CD4-positive, alpha-beta T cell (primary cell): ENCODE measurements around the gene ANKRD63. TPM values are rescaled to one million over a fixed set of nuclear protein-coding genes. Genes with fewer than 3 reads are reported as not detected.

ENCODE experiments used
- ATAC-seq: fragments of 200-7000 bp; cut with Tn5 transposase; one replicate; pipeline ENCODE4 v1.10.0; 2022; ENCODE audit warnings: mild to moderate bottlenecking; ENCODE audit not compliant: poor library complexity
- CTCF ChIA-PET: fragments of 350-600 bp; sonication (Branson Sonifier 250); formaldehyde crosslinking; loops from one replicate; lab custom pipeline; 2021; ENCODE audit warnings: antibody characterized with exemption, inconsistent platforms; lab: Charles Lee
- POLR2A ChIA-PET: fragments of 350-600 bp; sonication (Branson Sonifier 250); formaldehyde crosslinking; loops from one replicate; lab custom pipeline; 2021; ENCODE audit warnings: antibody characterized with exemption, inconsistent platforms; lab: Charles Lee
- DNase-seq, 14 experiments: peaks; one replicate each; pipeline ENCODE4 v3.0.0-alpha.2; 2013 to 2020; ENCODE audit warnings: mixed read lengths in 2 of 14
- H3K27ac ChIP-seq, 2 donors: one replicate each; pipeline versions ENCODE4 v1.5.1 to v1.7.0; 2013; ENCODE audit warnings: low read length in 2 of 2, low read depth in 1 of 2, mild to moderate bottlenecking in 1 of 2
- H3K27me3 ChIP-seq, 2 experiments: 1 replicate in 1 of 2; 2 replicates in 1 of 2; pipeline versions ENCODE4 v1.6.1 to v1.7.0; 2013; ENCODE audit warnings: low read length in 2 of 2, control low read depth in 1 of 2, mild to moderate bottlenecking in 1 of 2, moderate library complexity in 1 of 2; ENCODE audit not compliant: insufficient read depth in 2 of 2, control insufficient read depth in 1 of 2
- H3K36me3 ChIP-seq: one replicate; pipeline ENCODE4 v1.6.1; 2013; ENCODE audit warnings: low read length, control low read depth; ENCODE audit not compliant: insufficient read depth
- H3K4me1 ChIP-seq: one replicate; pipeline ENCODE4 v1.6.1; 2013; ENCODE audit warnings: low read length, control low read depth; ENCODE audit not compliant: insufficient read depth
- H3K4me3 ChIP-seq: one replicate; pipeline ENCODE4 v1.5.1; 2013; ENCODE audit warnings: mild to moderate bottlenecking, low read length, moderate library complexity
- H3K9me3 ChIP-seq, 2 experiments: 1 replicate in 1 of 2; 2 replicates in 1 of 2; pipeline versions ENCODE4 v1.6.1 to v1.7.0; 2013; ENCODE audit warnings: low read length in 2 of 2, mild to moderate bottlenecking in 2 of 2, control low read depth in 1 of 2, moderate library complexity in 1 of 2; ENCODE audit not compliant: control insufficient read depth in 1 of 2, insufficient read depth in 1 of 2
- H3K27ac Mint-ChIP-seq: one replicate; pipeline ENCODE4 v1.8.0; 2020; ENCODE audit warnings: mixed read lengths
- H3K27me3 Mint-ChIP-seq: one replicate; pipeline ENCODE4 v1.8.0; 2021; ENCODE audit warnings: mixed read lengths
- H3K36me3 Mint-ChIP-seq: one replicate; pipeline ENCODE4 v1.8.0; 2021; ENCODE audit warnings: low read depth, mixed read lengths
- H3K4me1 Mint-ChIP-seq: one replicate; pipeline ENCODE4 v1.8.0; 2021; ENCODE audit warnings: low read depth, mixed read lengths
- H3K4me3 Mint-ChIP-seq: one replicate; pipeline ENCODE4 v1.8.0; 2020; ENCODE audit warnings: mild to moderate bottlenecking, mixed read lengths
- H3K9me3 Mint-ChIP-seq: one replicate; pipeline ENCODE4 v1.8.0; 2020; ENCODE audit warnings: mixed read lengths
- intact Hi-C, 2 experiments: fragments of 100-400 bp; cut with DNase I in 1 of 2; cut with micrococcal nuclease in 1 of 2; formaldehyde crosslinking; loops; one replicate each; pipeline versions ENCODE4 v1.15.1 to v1.9.0; 2023 to 2025; cut with DNase I, micrococcal nuclease
- total RNA-seq, 174 experiments: library from RNA in 2 of 174; stranded (reverse) in 2 of 174; gene quantifications; one replicate each; pipeline ENCODE4 v1.2.3 and lab custom pipeline; 2021 to 2026
- TF ChIP-seq, protein P1 (sequence below): fragments of 200-600 bp; IDR thresholded peaks from one replicate; pipeline ENCODE4 v1.8.0; 2022; ENCODE audit warnings: antibody characterized with exemption, mild to moderate bottlenecking

The ANKRD63 gene
- total RNA-seq, 2 experiments from 2014 or later, result not detected

DNA sequence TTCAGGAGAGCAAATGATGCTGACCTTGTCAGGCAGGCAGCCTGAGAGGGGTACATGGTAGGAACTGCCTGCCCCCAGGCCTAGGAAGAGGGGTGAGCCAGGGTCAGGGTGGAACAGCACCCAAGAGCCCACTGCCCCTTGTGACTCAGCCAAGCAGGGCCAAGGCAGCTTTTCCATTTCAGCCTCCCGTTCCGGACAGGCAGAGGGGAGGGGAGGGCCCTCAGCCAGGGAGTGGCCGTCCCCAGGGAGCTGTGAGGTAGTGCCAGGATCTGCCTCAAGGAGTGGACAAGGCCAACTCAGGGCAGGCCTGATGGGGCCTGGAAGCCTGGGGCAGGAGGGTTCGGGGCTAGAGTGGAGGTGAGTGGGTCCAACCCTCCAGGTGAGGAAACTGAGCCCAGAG lies 5.1 kb upstream of the ANKRD63 start:
- CTCF ChIA-PET, result interaction anchor here (2.1 kb wide), 1 partner anchor 9 kb away, joined by 7 read pairs; no protein-coding TSS in a partner anchor

DNA sequence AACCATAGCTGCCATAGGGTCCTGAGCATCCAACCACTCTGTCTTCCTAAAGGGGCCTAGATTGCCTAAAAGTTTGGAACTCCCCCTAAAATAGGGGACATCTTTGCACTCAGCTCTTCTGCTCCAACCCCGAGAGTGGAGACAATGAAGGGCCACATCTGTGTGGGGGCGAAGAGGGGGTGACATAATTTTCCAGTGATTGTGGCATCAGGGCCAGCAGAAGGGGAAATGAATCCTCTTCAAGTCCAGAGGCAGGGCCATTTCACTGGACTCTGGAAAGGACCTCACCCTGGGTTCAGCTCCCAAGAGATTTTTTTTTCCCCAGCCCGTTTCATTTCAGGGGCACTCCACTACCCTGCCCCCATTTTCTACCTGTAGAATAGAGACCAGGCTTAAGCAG lies 4.6 kb upstream of the ANKRD63 start:
- Histone ChIP-seq H3K27me3 (peaks cover 0 to 4% of the 10 kb centered on the region in 2 experiments), H3K27ac (no peak overlapping the region), H3K9me3 (no peaks in the 10 kb centered on the region), H3K36me3 (peaks cover 48% of the 10 kb centered on the region), H3K4me3 (no peak overlapping the region), H3K4me1 (peaks cover 12% of the 10 kb centered on the region)
- intact Hi-C loops, result no loop called here
- H3K4me3 Mint-ChIP-seq, result no peak overlapping the region
- peaks cover 30% of the 10 kb centered on the region for H3K36me3 Mint-ChIP-seq
- DNase-seq (no peak), ATAC-seq (no peak)
- ChIA-PET POLR2A (no interaction called here), CTCF (interaction anchor here (2.1 kb wide), 1 partner anchor 8 kb away, joined by 7 read pairs; no protein-coding TSS in a partner anchor)
- no peak overlapping the region for H3K27ac Mint-ChIP-seq
- H3K9me3 Mint-ChIP-seq, result no peaks in the 10 kb centered on the region
- H3K4me1 Mint-ChIP-seq, result no peaks in the 10 kb centered on the region
- no peaks in the 10 kb centered on the region for H3K27me3 Mint-ChIP-seq
- TF ChIP-seq, protein P1, sequence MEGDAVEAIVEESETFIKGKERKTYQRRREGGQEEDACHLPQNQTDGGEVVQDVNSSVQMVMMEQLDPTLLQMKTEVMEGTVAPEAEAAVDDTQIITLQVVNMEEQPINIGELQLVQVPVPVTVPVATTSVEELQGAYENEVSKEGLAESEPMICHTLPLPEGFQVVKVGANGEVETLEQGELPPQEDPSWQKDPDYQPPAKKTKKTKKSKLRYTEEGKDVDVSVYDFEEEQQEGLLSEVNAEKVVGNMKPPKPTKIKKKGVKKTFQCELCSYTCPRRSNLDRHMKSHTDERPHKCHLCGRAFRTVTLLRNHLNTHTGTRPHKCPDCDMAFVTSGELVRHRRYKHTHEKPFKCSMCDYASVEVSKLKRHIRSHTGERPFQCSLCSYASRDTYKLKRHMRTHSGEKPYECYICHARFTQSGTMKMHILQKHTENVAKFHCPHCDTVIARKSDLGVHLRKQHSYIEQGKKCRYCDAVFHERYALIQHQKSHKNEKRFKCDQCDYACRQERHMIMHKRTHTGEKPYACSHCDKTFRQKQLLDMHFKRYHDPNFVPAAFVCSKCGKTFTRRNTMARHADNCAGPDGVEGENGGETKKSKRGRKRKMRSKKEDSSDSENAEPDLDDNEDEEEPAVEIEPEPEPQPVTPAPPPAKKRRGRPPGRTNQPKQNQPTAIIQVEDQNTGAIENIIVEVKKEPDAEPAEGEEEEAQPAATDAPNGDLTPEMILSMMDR, result no peak

More for the DNA sequence above, 5.1 kb upstream of the ANKRD63 start:
- intact Hi-C loops, result no loop called here
- no peak for DNase-seq
- no peaks in the 10 kb centered on the region for H3K9me3 Mint-ChIP-seq
- no peak for ATAC-seq
- Histone ChIP-seq H3K9me3 (no peaks in the 10 kb centered on the region), H3K27me3 (peaks cover 0 to 4% of the 10 kb centered on the region in 2 experiments), H3K4me1 (peaks cover 8% of the 10 kb centered on the region), H3K27ac (no peak overlapping the region), H3K36me3 (peaks cover 52% of the 10 kb centered on the region), H3K4me3 (no peak overlapping the region)
- no peaks in the 10 kb centered on the region for H3K27me3 Mint-ChIP-seq
- TF ChIP-seq, protein P1, result no peak
- POLR2A ChIA-PET, result no interaction called here
- no peak overlapping the region for H3K27ac Mint-ChIP-seq
- peaks cover 33% of the 10 kb centered on the region for H3K36me3 Mint-ChIP-seq
- H3K4me3 Mint-ChIP-seq, result no peak overlapping the region
- no peaks in the 10 kb centered on the region for H3K4me1 Mint-ChIP-seq

DNA sequence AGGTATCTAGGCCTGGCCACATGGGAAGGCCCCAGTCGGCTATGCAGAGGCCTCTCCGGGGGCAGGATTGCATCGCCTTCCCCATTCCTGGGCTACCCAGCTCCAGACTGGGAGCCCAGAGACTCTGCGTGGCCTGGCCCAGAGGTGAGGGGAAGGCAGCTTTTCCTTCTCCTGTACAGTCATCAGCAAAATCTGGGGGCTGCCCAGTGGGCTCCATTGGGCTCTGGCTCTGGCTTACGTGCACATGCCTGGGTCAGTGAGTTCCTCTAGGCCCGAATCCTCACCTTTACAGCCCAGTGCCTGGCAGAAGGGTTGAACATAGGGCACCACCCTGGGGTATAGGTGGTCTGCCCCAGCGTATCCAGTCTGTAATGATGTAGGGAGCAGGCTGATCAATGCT lies 3.9 kb upstream of the ANKRD63 start:
- Histone ChIP-seq H3K4me3 (no peak overlapping the region), H3K27ac (no peak overlapping the region), H3K36me3 (peaks cover 42% of the 10 kb centered on the region), H3K9me3 (no peaks in the 10 kb centered on the region), H3K4me1 (peaks cover 13% of the 10 kb centered on the region), H3K27me3 (peaks cover 0 to 4% of the 10 kb centered on the region in 2 experiments)
- ChIA-PET CTCF (no interaction called here), POLR2A (no interaction called here)
- DNase-seq (no peak), ATAC-seq (no peak)
- Mint-ChIP-seq H3K27me3 (no peaks in the 10 kb centered on the region), H3K36me3 (peaks cover 30% of the 10 kb centered on the region), H3K27ac (no peak overlapping the region), H3K4me3 (no peak overlapping the region), H3K9me3 (no peaks in the 10 kb centered on the region), H3K4me1 (no peaks in the 10 kb centered on the region)
- intact Hi-C loops, result no loop called here
- TF ChIP-seq, protein P1, result no peak
